IMR-90 (cell line): ENCODE results near the gene EPN2. TPM values are rescaled to one million over a fixed set of nuclear protein-coding genes. Genes with fewer than 3 reads are reported as not detected.

ENCODE experiments used
- ATAC-seq: fragments of 200-7000 bp; cut with Tn5 transposase; 2 replicates; pipeline ENCODE4 v1.9.1; 2020; ENCODE audit warnings: low read depth, mild to moderate bottlenecking, moderate library complexity
- BruUV-seq: library from RNA; stranded (reverse); fragments of 400-500 nt; replicated peaks from 2 replicates; lab custom pipeline; 2021; lab: Mats Ljungman, UMichigan
- CTCF ChIA-PET: fragments of 300-600 bp; formaldehyde crosslinking; extraction: SDS; loops from one replicate; lab custom pipeline; 2021; ENCODE audit warnings: antibody characterized with exemption; lab: Yijun Ruan, JAX
- POLR2A ChIA-PET: fragments of 300-600 bp; sonication (Branson Sonifier 250); formaldehyde crosslinking; loops from one replicate; lab custom pipeline; 2022; ENCODE audit warnings: antibody characterized with exemption; ENCODE audit not compliant: unreplicated experiment; lab: Charles Lee
- DNase-seq: peaks from one replicate; pipeline ENCODE4 v3.0.0; 2013
- H2AFZ ChIP-seq: replicated peaks from 2 replicates; pipeline ENCODE3; 2013; ENCODE audit warnings: low read length, mild to moderate bottlenecking; ENCODE audit not compliant: poor library complexity
- H2AK5ac ChIP-seq: 2 replicates; pipeline ENCODE4 v1.6.1; 2013; ENCODE audit warnings: low read depth, low read length, inconsistent platforms
- H2AK9ac ChIP-seq: replicated peaks from 2 replicates; pipeline ENCODE3; 2013; ENCODE audit warnings: mild to moderate bottlenecking, low read depth, low read length, moderate library complexity; ENCODE audit not compliant: poor library complexity
- H2BK120ac ChIP-seq: 2 replicates; pipeline ENCODE4 v1.6.1; 2013; ENCODE audit warnings: low read depth, low read length, inconsistent platforms
- H2BK15ac ChIP-seq: 3 replicates; pipeline ENCODE4 v1.6.1; 2013; ENCODE audit warnings: low read depth, low read length, inconsistent platforms
- H2BK20ac ChIP-seq: 2 replicates; pipeline ENCODE4 v1.6.1; 2013; ENCODE audit warnings: low read depth, mild to moderate bottlenecking, inconsistent platforms, low read length, moderate library complexity
- H2BK5ac ChIP-seq: 2 replicates; pipeline ENCODE4 v1.6.1; 2013; ENCODE audit warnings: mild to moderate bottlenecking, low read depth, low read length, inconsistent platforms; ENCODE audit not compliant: poor library complexity, severe bottlenecking
- H3K14ac ChIP-seq: replicated peaks from 2 replicates; pipeline ENCODE4 v1.6.1; 2013; ENCODE audit warnings: low read depth, low read length, inconsistent platforms
- H3K18ac ChIP-seq: 2 replicates; pipeline ENCODE4 v1.6.1; 2013; ENCODE audit warnings: low read depth, low read length, control low read depth
- H3K23ac ChIP-seq: 2 replicates; pipeline ENCODE4 v1.6.1; 2013; ENCODE audit warnings: low read depth, low read length, inconsistent platforms
- H3K27ac ChIP-seq: 2 replicates; pipeline ENCODE4 v1.5.1; 2013; ENCODE audit warnings: mild to moderate bottlenecking, control low read depth, low read length; ENCODE audit not compliant: insufficient read depth
- H3K27me3 ChIP-seq: 2 replicates; pipeline ENCODE4 v1.6.1; 2013; ENCODE audit warnings: low read length; ENCODE audit not compliant: control insufficient read depth, insufficient read depth
- H3K36me3 ChIP-seq: 2 replicates; pipeline ENCODE4 v1.6.1; 2013; ENCODE audit warnings: low read length, mixed read lengths; ENCODE audit not compliant: control insufficient read depth, insufficient read depth
- H3K4ac ChIP-seq: 2 replicates; pipeline ENCODE4 v1.6.1; 2013; ENCODE audit warnings: low read depth, low read length, inconsistent platforms
- H3K4me1 ChIP-seq: 2 replicates; pipeline ENCODE4 v1.6.1; 2013; ENCODE audit warnings: low read length, mixed read lengths; ENCODE audit not compliant: control insufficient read depth, insufficient read depth
- H3K4me2 ChIP-seq: 2 replicates; pipeline ENCODE4 v1.6.1; 2013; ENCODE audit warnings: low read depth, mild to moderate bottlenecking, control low read depth, low read length, moderate library complexity
- H3K4me3 ChIP-seq: 2 replicates; pipeline ENCODE4 v1.5.1; 2013; ENCODE audit warnings: low read depth, mild to moderate bottlenecking, control low read depth, low read length, moderate library complexity; ENCODE audit not compliant: insufficient read depth
- H3K56ac ChIP-seq: 2 replicates; pipeline ENCODE4 v1.6.1; 2013; ENCODE audit warnings: low read length, inconsistent platforms; ENCODE audit not compliant: insufficient read depth; ENCODE audit errors: extremely low read depth
- H3K79me1 ChIP-seq, 2 experiments: 2 replicates each; pipeline ENCODE4 v1.6.1; 2013; ENCODE audit warnings: low read length in 2 of 2, inconsistent platforms in 1 of 2, low read depth in 1 of 2
- H3K9ac ChIP-seq: 2 replicates; pipeline ENCODE4 v1.6.1; 2013; ENCODE audit warnings: low read depth, low read length, control low read depth
- H3K9me1 ChIP-seq: 2 replicates; pipeline ENCODE4 v1.6.1; 2013; ENCODE audit warnings: low read length, inconsistent platforms; ENCODE audit not compliant: insufficient read depth
- H3K9me3 ChIP-seq: 2 replicates; pipeline ENCODE4 v1.6.1; 2013; ENCODE audit warnings: low read length; ENCODE audit not compliant: control insufficient read depth, insufficient read depth
- H4K20me1 ChIP-seq: 2 replicates; pipeline ENCODE4 v1.6.1; 2013; ENCODE audit warnings: low read length, inconsistent platforms; ENCODE audit not compliant: insufficient read depth
- H4K5ac ChIP-seq: 2 replicates; pipeline ENCODE4 v1.6.1; 2013; ENCODE audit warnings: mild to moderate bottlenecking, low read depth, low read length, control low read depth
- H4K8ac ChIP-seq, 2 experiments: 2 replicates each; pipeline ENCODE4 v1.6.1; 2013; ENCODE audit warnings: low read depth in 2 of 2, low read length in 2 of 2, control low read depth in 1 of 2, inconsistent platforms in 1 of 2
- H4K91ac ChIP-seq: 2 replicates; pipeline ENCODE4 v1.6.1; 2013; ENCODE audit warnings: low read depth, low read length, inconsistent platforms; ENCODE audit not compliant: insufficient read depth
- BHLHE40 ChIP-seq: fragments of 150-350 bp; IDR thresholded peaks from 2 replicates; pipeline ENCODE4 v1.6.1; 2016; ENCODE audit warnings: mild to moderate bottlenecking, low read depth, low read length
- CEBPB ChIP-seq: IDR thresholded peaks from 2 replicates; pipeline ENCODE4 v1.6.1; 2012; ENCODE audit warnings: low read depth, low read length, improper control_type of control experiment
- CHD1 ChIP-seq: IDR thresholded peaks from 2 replicates; pipeline ENCODE4 v1.6.1; 2012; ENCODE audit warnings: low read depth, low read length, improper control_type of control experiment
- CTCF ChIP-seq: conservative IDR thresholded peaks from 2 replicates; pipeline ENCODE4 v1.5.1; 2012; ENCODE audit warnings: mild to moderate bottlenecking, low read depth, low read length, improper control_type of control experiment
- ELK1 ChIP-seq: fragments of 150-350 bp; IDR thresholded peaks from 2 replicates; pipeline ENCODE4 v1.6.1; 2016; ENCODE audit warnings: low read depth, mild to moderate bottlenecking, low read length, moderate library complexity, borderline replicate concordance
- FOS ChIP-seq: fragments of 150-350 bp; IDR thresholded peaks from 2 replicates; pipeline ENCODE4 v1.6.1; 2016; ENCODE audit warnings: low read depth, low read length
- MAFK ChIP-seq: IDR thresholded peaks from 2 replicates; pipeline ENCODE4 v1.6.1; 2012; ENCODE audit warnings: low read depth, low read length, improper control_type of control experiment
- MAZ ChIP-seq: IDR thresholded peaks from 2 replicates; pipeline ENCODE4 v1.6.1; 2012; ENCODE audit warnings: low read depth, mild to moderate bottlenecking, low read length, improper control_type of control experiment, moderate library complexity, borderline replicate concordance
- MXI1 ChIP-seq: IDR thresholded peaks from 2 replicates; pipeline ENCODE4 v1.6.1; 2012; ENCODE audit warnings: low read depth, mild to moderate bottlenecking, low read length, moderate library complexity, borderline replicate concordance
- NFE2L2 ChIP-seq: fragments of 150-350 bp; IDR thresholded peaks from 2 replicates; pipeline ENCODE4 v1.6.1; 2016; ENCODE audit warnings: low read depth, mild to moderate bottlenecking, low read length
- POLR2A ChIP-seq: IDR thresholded peaks from 2 replicates; pipeline ENCODE4 v1.6.1; 2012; ENCODE audit warnings: mild to moderate bottlenecking, low read depth, low read length
- RAD21 ChIP-seq: IDR thresholded peaks from 2 replicates; pipeline ENCODE4 v1.6.1; 2012; ENCODE audit warnings: low read length, improper control_type of control experiment
- RCOR1 ChIP-seq: IDR thresholded peaks from 2 replicates; pipeline ENCODE4 v1.6.1; 2012; ENCODE audit warnings: mild to moderate bottlenecking, low read length, improper control_type of control experiment; ENCODE audit not compliant: insufficient replicate concordance
- RFX5 ChIP-seq: IDR thresholded peaks from 2 replicates; pipeline ENCODE4 v1.8.0; 2012; ENCODE audit warnings: low read depth, mild to moderate bottlenecking, low read length, moderate library complexity
- SMC3 ChIP-seq: fragments of 150-350 bp; IDR thresholded peaks from 2 replicates; pipeline ENCODE4 v1.6.1; 2016; ENCODE audit warnings: low read depth, mild to moderate bottlenecking, antibody characterized with exemption, low read length, moderate library complexity
- WGBS, 2 experiments: methylation state at CpG; one replicate each; pipeline versions ENCODE4 v1.1.5 to v1.1.7; 2013; ENCODE audit warnings: missing lambda C conversion rate in 2 of 2; ENCODE audit not compliant: insufficient read length in 1 of 2; ENCODE audit errors: extremely low coverage in 2 of 2; 5-methylcytosine and 5-hydroxymethylcytosine counted together
- dilution Hi-C: fragments of 300-500 bp; cut with HindIII; formaldehyde crosslinking; loops from one replicate; pipeline ENCODE4 v1.14.3; 2018; ENCODE audit warnings: low sequenced_read_pairs; ENCODE audit not compliant: unreplicated experiment
- in situ Hi-C: fragments of 300-500 bp; cut with MboI; formaldehyde crosslinking; loops from 3 replicates; pipeline ENCODE4 v1.14.3; 2019; ENCODE audit warnings: low sequenced_read_pairs, inconsistent platforms, mixed read lengths
- intact Hi-C: fragments of 100-400 bp; cut with micrococcal nuclease; formaldehyde crosslinking; loops from 2 replicates; pipeline ENCODE4 v1.10.0; 2022
- polyA plus RNA-seq, 3 experiments: library from polyadenylated mRNA; depleted of rRNA; stranded (reverse); fragments of >200 nt; gene quantifications; 2 replicates each; pipeline ENCODE4 v1.2.3, GENCODE V29; 2012; ENCODE audit warnings: low replicate concordance in 1 of 3
- total RNA-seq: library from RNA; depleted of rRNA; stranded (reverse); fragments of >200 nt; gene quantifications from 2 replicates; pipeline ENCODE4 v1.2.3, GENCODE V29; 2012
- TF ChIP-seq, protein P1 (sequence below): fragments of 150-350 bp; IDR thresholded peaks from 2 replicates; pipeline ENCODE4 v1.6.1; 2017; ENCODE audit warnings: mild to moderate bottlenecking, antibody characterized with exemption, low read length, low read depth

EPN2 gene
- total and polyA plus RNA-seq, 2 of the 4 experiments (the other 2 are of a cell fraction) = 14.9 to 25.3 TPM

- H3K4me3 ChIP-seq = no peak overlapping the region
- CTCF ChIA-PET = no interaction called here
- H3K9me3 ChIP-seq = no peaks in the 10 kb centered on the region
- H2BK5ac ChIP-seq = no peak overlapping the region
- no peak overlapping the region for H2AK9ac ChIP-seq
- no peaks in the 10 kb centered on the region for H3K27me3 ChIP-seq
- no peak overlapping the region for H3K23ac ChIP-seq
- in situ Hi-C loops (no loop called here), intact Hi-C loops (no loop called here), dilution Hi-C loops (no loop called here)
- no peak overlapping the region for H2AK5ac ChIP-seq
- peaks cover 48 to 86% of the 10 kb centered on the region in 2 experiments for H3K79me1 ChIP-seq
- ATAC-seq (no peak), DNase-seq (no peak)
- no peak overlapping the region for H2BK15ac ChIP-seq
- peaks cover 20% of the 10 kb centered on the region for H3K36me3 ChIP-seq
- no peak overlapping the region for H2BK20ac ChIP-seq
- H3K9ac ChIP-seq = no peak overlapping the region
- H4K20me1 ChIP-seq = peaks cover 64% of the 10 kb centered on the region
- TF ChIP-seq RAD21 = no peak
- no peak for TF ChIP-seq POLR2A
- no peak for TF ChIP-seq SMC3
- TF ChIP-seq RFX5 = no peak
- no peak for TF ChIP-seq CEBPB
- no peak for TF ChIP-seq NFE2L2
- TF ChIP-seq CHD1 = no peak
- TF ChIP-seq MAZ = no peak
- TF ChIP-seq RCOR1 = no peak
- TF ChIP-seq MAFK = no peak
- TF ChIP-seq CTCF = no peak
- no peak for TF ChIP-seq MXI1
- TF ChIP-seq FOS = no peak
- no peak for TF ChIP-seq ELK1
- TF ChIP-seq BHLHE40 = no peak
- TF ChIP-seq, protein P1, sequence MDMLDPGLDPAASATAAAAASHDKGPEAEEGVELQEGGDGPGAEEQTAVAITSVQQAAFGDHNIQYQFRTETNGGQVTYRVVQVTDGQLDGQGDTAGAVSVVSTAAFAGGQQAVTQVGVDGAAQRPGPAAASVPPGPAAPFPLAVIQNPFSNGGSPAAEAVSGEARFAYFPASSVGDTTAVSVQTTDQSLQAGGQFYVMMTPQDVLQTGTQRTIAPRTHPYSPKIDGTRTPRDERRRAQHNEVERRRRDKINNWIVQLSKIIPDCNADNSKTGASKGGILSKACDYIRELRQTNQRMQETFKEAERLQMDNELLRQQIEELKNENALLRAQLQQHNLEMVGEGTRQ = no peak
- no peak overlapping the region for H3K4ac ChIP-seq
- H3K4me1 ChIP-seq = peaks cover 6% of the 10 kb centered on the region
- no CpG with 5 or more reads among the region's 6 CpGs for WGBS, 2 experiments
- H3K9me1 ChIP-seq = peaks cover 33% of the 10 kb centered on the region
- no peak overlapping the region for H4K8ac ChIP-seq
- H2AFZ ChIP-seq = no peak overlapping the region
- BruUV-seq = no TSS peak
- H3K4me2 ChIP-seq = no peak overlapping the region
- H3K14ac ChIP-seq = no peak overlapping the region
- POLR2A ChIA-PET = no interaction called here
- H3K18ac ChIP-seq = no peak overlapping the region
- no peak overlapping the region for H2BK120ac ChIP-seq
- no peak overlapping the region for H4K5ac ChIP-seq
- no peak overlapping the region for H3K56ac ChIP-seq
- H4K91ac ChIP-seq = no peak overlapping the region
- H3K27ac ChIP-seq = no peak overlapping the region
Measured at GRCh38 chr17:19278729-19279128, 41.6 kb downstream of the EPN2 start.
